GM20431 (cell line): ENCODE data around the gene WDR87.
"Not testable (repeated sequence)": the region's sequence is repeated elsewhere in the genome, so short reads cannot be mapped to it uniquely, and the experiment has no call there.

Experiments
- in situ Hi-C: fragments of 300-500 bp; cut with MseI, MboI; formaldehyde crosslinking; loops from one replicate; pipeline ENCODE4 v1.15.0; 2020; ENCODE audit warnings: low sequenced_read_pairs; ENCODE audit not compliant: unreplicated experiment

Gene WDR87

GRCh38 chr19:37931881-37932655, 25.7 kb upstream of the WDR87 start:
- in situ Hi-C loops = no loop called here

GRCh38 chr19:37930416-37930815, 24.0 kb upstream of the WDR87 start:
- in situ Hi-C loops = no loop called here

GRCh38 chr19:37929355-37929923, 23.0 kb upstream of the WDR87 start:
- in situ Hi-C loops = no loop called here

GRCh38 chr19:37928527-37929286, 22.3 kb upstream of the WDR87 start:
- in situ Hi-C loops = no loop called here

- in situ Hi-C loops = no loop called here
Observed at GRCh38 chr19:37926711-37927110, 20.3 kb upstream of the WDR87 start.

- in situ Hi-C loops = no loop called here
Observed at GRCh38 chr19:37926255-37926654, 19.9 kb upstream of the WDR87 start.

GRCh38 chr19:37925212-37925611, 18.8 kb upstream of the WDR87 start:
- in situ Hi-C loops = no loop called here

GRCh38 chr19:37924573-37924972, 18.2 kb upstream of the WDR87 start:
- in situ Hi-C loops = not testable (repeated sequence)

- in situ Hi-C loops = no loop called here
Observed at GRCh38 chr19:37920591-37921450, 14.4 kb upstream of the WDR87 start.

- in situ Hi-C loops = no loop called here
Observed at GRCh38 chr19:37914908-37915307, 8.5 kb upstream of the WDR87 start.

GRCh38 chr19:37909661-37910199, 3.3 kb upstream of the WDR87 start:
- in situ Hi-C loops = no loop called here

GRCh38 chr19:37907735-37908455, 1.5 kb upstream of the WDR87 start:
- in situ Hi-C loops = no loop called here

- in situ Hi-C loops = no loop called here
Observed at GRCh38 chr19:37906869-37907734, 708 bp upstream of the WDR87 start, which contains the start of gene SIPA1L3. TSS of gene SIPA1L3 (plus strand) at chr19:37907208. CDS start at chr19:38081566, 174,358 bp downstream.

GRCh38 chr19:37903096-37903495, 3.3 kb downstream of the WDR87 start:
- in situ Hi-C loops = no loop called here

GRCh38 chr19:37902668-37903067, 3.7 kb downstream of the WDR87 start:
- in situ Hi-C loops = no loop called here

- in situ Hi-C loops = loop anchor here (10.0 to 25.0 kb wide), 2 partner anchors 312 to 425 kb away; partner anchors contain the start of gene DPF1
Observed at GRCh38 chr19:37899966-37900365, 6.4 kb downstream of the WDR87 start.

GRCh38 chr19:37899453-37899852, 6.9 kb downstream of the WDR87 start:
- in situ Hi-C loops = loop anchor here (10.0 to 25.0 kb wide), 2 partner anchors 313 to 425 kb away; partner anchors contain the start of gene DPF1

- in situ Hi-C loops = loop anchor here (10.0 to 25.0 kb wide), 2 partner anchors 316 to 429 kb away; partner anchors contain the start of gene DPF1
Observed at GRCh38 chr19:37896180-37896579, 10.2 kb downstream of the WDR87 start.
